ENCODE measurements around the gene DHX32. TPM values are rescaled to one million over a fixed set of nuclear protein-coding genes. Genes with fewer than 3 reads are reported as not detected.

DHX32 gene
- total RNA-seq, 4 donors from 2014 or later: 40.0 to 53.2 (median 44.5) TPM

DNA sequence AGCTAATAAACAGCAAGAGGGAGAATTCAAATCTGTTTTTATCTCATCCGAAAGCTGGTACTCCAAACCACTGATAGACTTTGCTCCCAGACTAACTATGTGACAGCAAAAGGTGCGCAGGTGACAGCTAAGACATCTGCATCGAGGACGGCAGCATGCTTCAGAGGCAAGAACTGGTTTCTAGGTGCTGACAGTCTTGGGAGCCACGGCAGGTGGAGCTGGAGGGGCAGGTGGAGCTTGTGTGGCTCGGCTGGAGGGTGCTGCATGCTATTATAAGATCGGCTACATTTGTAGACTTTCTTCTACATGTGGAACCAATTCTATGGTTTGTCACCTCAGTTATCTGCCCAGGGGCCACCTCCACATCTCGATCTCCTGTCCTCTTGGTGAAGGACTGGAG, 83.7 kb downstream of the DHX32 start:
- no peak for TF ChIP-seq POLR2AphosphoS5 (IDR thresholded peaks at IDR 0.05)
- no peaks in the 10 kb centered on the region for H3K9me3 ChIP-seq
- DNase-seq (ENCODE audit: low spot score in 2 of 2): no peak
- peaks cover 74% of the 10 kb centered on the region for H3K36me3 ChIP-seq
- no peak overlapping the region for H3K4me3 ChIP-seq
- H3K4me1 ChIP-seq: no peaks in the 10 kb centered on the region
- no peaks in the 10 kb centered on the region for H3K27me3 ChIP-seq
- 88% methylated on average over 8 of the region's 8 CpGs for WGBS
- no peak overlapping the region for H3K27ac ChIP-seq

DNA sequence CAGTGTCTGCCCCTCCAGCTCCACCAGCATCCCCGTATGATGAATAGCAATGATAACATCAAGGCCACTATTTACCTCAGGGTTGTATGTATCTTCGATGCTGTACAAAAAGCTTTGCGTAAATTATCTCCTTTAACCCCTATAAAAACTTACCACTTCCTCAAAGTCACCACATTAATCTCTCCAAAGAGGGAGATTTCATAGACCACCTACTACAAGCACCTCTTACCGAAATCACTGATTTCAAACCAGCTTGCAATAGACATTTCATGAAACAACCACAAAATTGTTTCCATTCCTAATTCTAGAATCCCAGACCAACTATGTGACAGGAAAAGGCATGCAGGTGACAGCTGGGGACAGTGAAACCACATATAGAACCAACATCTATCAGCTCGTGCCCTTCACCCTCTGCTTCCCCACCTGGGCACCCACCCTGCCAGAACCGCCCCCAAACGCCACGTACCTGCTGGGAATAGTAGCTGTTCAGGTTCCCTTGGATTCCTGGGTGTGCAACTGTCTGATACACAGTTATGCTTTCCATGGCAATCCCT, 85.4 kb downstream of the DHX32 start:
- Histone ChIP-seq H3K27ac (no peak overlapping the region), H3K36me3 (peaks cover 81% of the 10 kb centered on the region), H3K9me3 (no peaks in the 10 kb centered on the region), H3K4me1 (no peaks in the 10 kb centered on the region), H3K4me3 (no peak overlapping the region), H3K27me3 (no peaks in the 10 kb centered on the region)
- DNase-seq (ENCODE audit: low spot score in 2 of 2): no peak
- 86% methylated on average over 8 of the region's 8 CpGs for WGBS
- TF ChIP-seq POLR2A (IDR thresholded peaks at IDR 0.05) (no peak), EP300 (IDR thresholded peaks at IDR 0.05) (no peak), POLR2AphosphoS5 (IDR thresholded peaks at IDR 0.05) (no peak)
- TF ChIP-seq, protein P1, sequence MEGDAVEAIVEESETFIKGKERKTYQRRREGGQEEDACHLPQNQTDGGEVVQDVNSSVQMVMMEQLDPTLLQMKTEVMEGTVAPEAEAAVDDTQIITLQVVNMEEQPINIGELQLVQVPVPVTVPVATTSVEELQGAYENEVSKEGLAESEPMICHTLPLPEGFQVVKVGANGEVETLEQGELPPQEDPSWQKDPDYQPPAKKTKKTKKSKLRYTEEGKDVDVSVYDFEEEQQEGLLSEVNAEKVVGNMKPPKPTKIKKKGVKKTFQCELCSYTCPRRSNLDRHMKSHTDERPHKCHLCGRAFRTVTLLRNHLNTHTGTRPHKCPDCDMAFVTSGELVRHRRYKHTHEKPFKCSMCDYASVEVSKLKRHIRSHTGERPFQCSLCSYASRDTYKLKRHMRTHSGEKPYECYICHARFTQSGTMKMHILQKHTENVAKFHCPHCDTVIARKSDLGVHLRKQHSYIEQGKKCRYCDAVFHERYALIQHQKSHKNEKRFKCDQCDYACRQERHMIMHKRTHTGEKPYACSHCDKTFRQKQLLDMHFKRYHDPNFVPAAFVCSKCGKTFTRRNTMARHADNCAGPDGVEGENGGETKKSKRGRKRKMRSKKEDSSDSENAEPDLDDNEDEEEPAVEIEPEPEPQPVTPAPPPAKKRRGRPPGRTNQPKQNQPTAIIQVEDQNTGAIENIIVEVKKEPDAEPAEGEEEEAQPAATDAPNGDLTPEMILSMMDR (IDR thresholded peaks at IDR 0.05): no peak

DNA sequence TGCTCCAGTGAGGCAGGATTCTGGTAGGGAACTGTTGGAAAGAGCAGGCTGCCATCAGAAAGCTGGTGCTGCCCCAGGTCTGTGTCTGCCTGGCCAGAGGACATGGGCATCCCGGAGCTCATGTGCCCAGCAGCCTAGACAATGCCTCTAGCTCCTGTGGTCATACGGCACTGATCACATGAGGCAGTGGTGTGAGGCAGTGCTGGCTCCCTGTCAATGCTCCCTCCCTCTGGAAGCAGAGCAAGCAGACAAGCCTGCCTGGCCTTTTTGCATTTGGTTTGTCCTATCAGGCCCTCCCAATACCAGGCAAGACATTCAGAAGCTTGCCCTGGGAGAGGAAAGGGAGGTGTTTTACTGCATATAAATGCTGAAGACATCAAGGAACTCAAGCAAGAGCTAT, 86.0 kb downstream of the DHX32 start:
- no peaks in the 10 kb centered on the region for H3K9me3 ChIP-seq
- peaks cover 81% of the 10 kb centered on the region for H3K36me3 ChIP-seq
- no peak for DNase-seq (ENCODE audit: low spot score in 2 of 2)
- no CpG with 5 or more reads among the region's 2 CpGs for WGBS
- no peak for TF ChIP-seq EP300 (IDR thresholded peaks at IDR 0.05)
- TF ChIP-seq, protein P1 (IDR thresholded peaks at IDR 0.05): no peak
- TF ChIP-seq POLR2AphosphoS5 (IDR thresholded peaks at IDR 0.05): no peak
- no peak for TF ChIP-seq POLR2A (IDR thresholded peaks at IDR 0.05)
- no peaks in the 10 kb centered on the region for H3K27me3 ChIP-seq
- no peak overlapping the region for H3K4me3 ChIP-seq
- no peak overlapping the region for H3K27ac ChIP-seq
- no peaks in the 10 kb centered on the region for H3K4me1 ChIP-seq

DNA sequence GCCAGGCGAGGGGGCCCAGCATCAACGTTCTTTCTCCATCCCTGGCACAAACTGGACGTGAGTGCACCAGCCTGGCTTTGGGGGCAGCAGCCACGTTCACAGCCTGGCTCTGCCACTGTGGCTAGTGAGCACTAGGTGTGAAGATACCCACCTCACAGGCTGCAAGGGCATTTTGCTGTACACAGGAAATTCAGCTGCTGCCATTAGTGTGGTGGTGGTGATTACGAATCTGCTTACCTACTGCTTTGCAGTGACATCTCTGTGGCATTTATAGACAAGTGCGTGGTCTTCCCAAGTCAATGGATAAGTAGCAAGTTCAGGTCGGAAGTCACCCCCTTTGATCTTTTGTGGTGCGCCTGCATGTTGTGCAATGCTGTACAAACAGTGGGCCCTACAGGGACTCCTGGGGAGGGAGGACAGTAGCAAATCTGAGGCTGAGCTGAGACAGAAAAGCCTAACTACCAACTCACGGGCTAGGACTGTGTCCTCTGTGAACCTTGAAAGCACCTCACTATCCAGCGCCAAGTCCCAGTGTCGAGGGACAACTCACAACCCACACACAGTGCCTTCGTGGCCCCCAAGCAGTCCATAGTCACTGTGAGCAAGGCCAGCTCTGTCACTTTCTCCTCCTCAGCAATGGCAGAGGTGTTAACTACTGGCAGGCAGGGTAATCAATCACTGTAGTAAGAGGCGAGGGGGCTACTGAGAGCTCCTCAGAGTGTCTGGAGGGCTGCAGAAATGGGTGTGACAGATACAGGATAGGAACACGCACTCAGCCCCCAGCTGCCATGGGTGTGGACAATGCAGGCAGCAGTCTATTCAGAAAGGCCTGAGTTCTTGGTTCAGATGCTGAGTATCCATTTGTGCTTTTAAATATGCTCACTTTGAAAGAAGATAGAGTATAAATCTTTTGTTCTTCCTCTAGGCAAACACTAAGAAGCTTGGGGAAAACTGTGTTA, 88.5 kb downstream of the DHX32 start:
- TF ChIP-seq EP300 (IDR thresholded peaks at IDR 0.05): no peak
- no peak for TF ChIP-seq POLR2A (IDR thresholded peaks at IDR 0.05)
- TF ChIP-seq, protein P1 (IDR thresholded peaks at IDR 0.05): no peak
- TF ChIP-seq POLR2AphosphoS5 (IDR thresholded peaks at IDR 0.05): no peak
- H3K36me3 ChIP-seq: peaks cover 83% of the 10 kb centered on the region
- no peaks in the 10 kb centered on the region for H3K27me3 ChIP-seq
- H3K4me1 ChIP-seq: no peaks in the 10 kb centered on the region
- H3K9me3 ChIP-seq: no peaks in the 10 kb centered on the region
- H3K27ac ChIP-seq: no peak overlapping the region
- no peak overlapping the region for H3K4me3 ChIP-seq
- no peak for DNase-seq (ENCODE audit: low spot score in 2 of 2)
- 86% methylated on average over 11 of the region's 14 CpGs for WGBS

DNA sequence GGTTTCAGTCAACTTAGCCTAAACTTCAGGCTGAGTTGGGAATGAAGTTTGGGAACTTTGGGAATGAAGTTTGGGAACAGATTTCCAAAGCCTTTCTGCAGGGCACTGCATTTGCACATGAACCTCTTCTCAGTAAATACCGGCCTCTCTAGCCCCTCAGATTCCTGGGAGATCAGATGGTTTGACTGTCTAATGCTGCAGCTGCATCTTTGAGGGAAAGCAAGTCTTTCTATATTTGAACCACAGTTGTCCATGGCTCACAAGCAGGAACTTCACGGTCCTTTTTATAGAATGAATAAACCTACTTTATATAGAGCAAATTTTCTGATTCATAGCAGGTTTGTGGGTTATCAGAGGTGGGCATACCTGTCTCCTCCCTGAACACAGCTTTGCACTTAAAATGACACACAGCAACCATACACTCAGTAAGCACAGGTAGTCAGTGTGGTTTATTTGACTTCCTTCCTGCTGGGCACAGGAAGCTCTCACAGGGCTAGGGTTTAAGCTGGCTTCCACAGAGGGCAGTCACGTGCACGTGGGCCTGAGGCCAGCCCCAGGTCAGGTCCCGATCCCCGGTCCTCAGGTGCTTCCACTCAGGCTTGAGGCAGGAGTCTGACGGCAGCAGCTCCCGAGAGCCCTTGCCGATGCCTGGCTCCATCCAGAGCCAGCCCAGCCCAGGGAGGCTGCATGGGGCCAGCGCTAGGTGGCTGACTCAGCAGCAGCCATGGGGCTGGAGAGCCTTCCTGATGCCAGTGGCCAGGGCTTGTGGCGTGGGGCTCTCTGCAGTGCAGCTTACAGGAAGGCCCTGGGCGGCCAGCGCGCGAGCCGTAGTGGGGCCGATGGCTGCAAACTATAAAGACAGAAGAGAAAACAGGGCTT, 92.7 kb downstream of the DHX32 start:
- Histone ChIP-seq H3K36me3 (peaks cover 43% of the 10 kb centered on the region), H3K9me3 (no peaks in the 10 kb centered on the region), H3K4me3 (no peak overlapping the region), H3K27ac (no peak overlapping the region), H3K4me1 (no peaks in the 10 kb centered on the region), H3K27me3 (no peaks in the 10 kb centered on the region)
- 91% methylated on average over 13 of the region's 17 CpGs for WGBS
- DNase-seq (ENCODE audit: low spot score in 2 of 2): no peak
- no peak for TF ChIP-seq EP300 (IDR thresholded peaks at IDR 0.05)
- TF ChIP-seq, protein P1 (IDR thresholded peaks at IDR 0.05): no peak
- no peak for TF ChIP-seq POLR2AphosphoS5 (IDR thresholded peaks at IDR 0.05)
- no peak for TF ChIP-seq POLR2A (IDR thresholded peaks at IDR 0.05)

Other genes with a start within 250 kb of the DHX32 start
- not detected for gene TEX36, start 198.1 kb downstream of the DHX32 start, total RNA-seq
- 10 to 100 TPM; 10.9 to 56.4 (median 18.6) TPM for gene EDRF1, start 161.6 kb downstream of the DHX32 start, total RNA-seq
- gene MMP21, start 105.5 kb downstream of the DHX32 start, total RNA-seq: under 1 TPM in 2 of 4 donors, not detected in 2; 0.23 to 0.48 TPM
- gene UROS, start 58.0 kb downstream of the DHX32 start, total RNA-seq: 10 to 100 TPM; 22.7 to 48.2 (median 27.3) TPM
- gene BCCIP, start 57.7 kb downstream of the DHX32 start, total RNA-seq: 10 to 100 TPM; 32.2 to 36.7 (median 33.5) TPM
- 1 to 10 TPM; 3.7 to 8.2 (median 5.8) TPM for gene FANK1, start 15.3 kb upstream of the DHX32 start, total RNA-seq

Measured in suprapubic skin (tissue), 4 donors.